Suprapubic skin (tissue), 3 donors: ENCODE results near the gene C1orf198.

Experiments
- EP300 ChIP-seq: sonication (generic); formaldehyde crosslinking; IDR thresholded peaks from one replicate; pipeline ENCODE4 v1.6.1; 2017; ENCODE audit warnings: antibody characterized with exemption
- POLR2A ChIP-seq, 2 donors: fragments of 450-650 bp; IDR thresholded peaks; one replicate each; pipeline ENCODE4 v1.6.1; 2017; ENCODE audit warnings: antibody characterized with exemption in 2 of 2, mild to moderate bottlenecking in 2 of 2, moderate library complexity in 2 of 2
- TF ChIP-seq, protein P1 (sequence below), 2 donors: fragments of 200-600 bp in 1 of 2; fragments of 450-650 bp in 1 of 2; sonication (generic) in 1 of 2; IDR thresholded peaks; one replicate each; pipeline ENCODE4 v1.5.1; 2016 to 2019; ENCODE audit warnings: antibody characterized with exemption in 2 of 2, mild to moderate bottlenecking in 1 of 2, moderate library complexity in 1 of 2

DNA sequence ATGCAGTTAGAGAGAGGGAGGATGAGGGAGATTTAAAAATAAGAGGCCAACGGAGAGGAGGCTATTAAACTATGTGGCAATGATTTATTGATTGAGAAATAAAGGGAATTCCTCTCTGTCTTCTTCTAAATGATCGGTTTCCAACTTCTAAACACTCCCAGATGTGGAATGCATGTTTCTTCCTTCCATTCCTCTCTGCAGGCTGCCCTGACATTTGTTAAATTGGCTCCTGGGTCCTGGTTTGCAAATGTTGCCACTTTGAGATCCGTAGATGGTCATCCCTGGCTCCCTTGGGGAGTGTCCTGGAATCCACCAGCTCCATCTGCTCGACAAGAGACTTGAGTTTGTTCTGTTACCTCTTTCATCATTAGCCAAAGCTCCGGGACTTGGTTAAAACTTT lies 10.3 kb upstream of the C1orf198 start:
- TF ChIP-seq, protein P1, sequence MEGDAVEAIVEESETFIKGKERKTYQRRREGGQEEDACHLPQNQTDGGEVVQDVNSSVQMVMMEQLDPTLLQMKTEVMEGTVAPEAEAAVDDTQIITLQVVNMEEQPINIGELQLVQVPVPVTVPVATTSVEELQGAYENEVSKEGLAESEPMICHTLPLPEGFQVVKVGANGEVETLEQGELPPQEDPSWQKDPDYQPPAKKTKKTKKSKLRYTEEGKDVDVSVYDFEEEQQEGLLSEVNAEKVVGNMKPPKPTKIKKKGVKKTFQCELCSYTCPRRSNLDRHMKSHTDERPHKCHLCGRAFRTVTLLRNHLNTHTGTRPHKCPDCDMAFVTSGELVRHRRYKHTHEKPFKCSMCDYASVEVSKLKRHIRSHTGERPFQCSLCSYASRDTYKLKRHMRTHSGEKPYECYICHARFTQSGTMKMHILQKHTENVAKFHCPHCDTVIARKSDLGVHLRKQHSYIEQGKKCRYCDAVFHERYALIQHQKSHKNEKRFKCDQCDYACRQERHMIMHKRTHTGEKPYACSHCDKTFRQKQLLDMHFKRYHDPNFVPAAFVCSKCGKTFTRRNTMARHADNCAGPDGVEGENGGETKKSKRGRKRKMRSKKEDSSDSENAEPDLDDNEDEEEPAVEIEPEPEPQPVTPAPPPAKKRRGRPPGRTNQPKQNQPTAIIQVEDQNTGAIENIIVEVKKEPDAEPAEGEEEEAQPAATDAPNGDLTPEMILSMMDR (IDR thresholded peaks at IDR 0.05) = no peak
- TF ChIP-seq POLR2A (IDR thresholded peaks at IDR 0.05) (no peak), EP300 (no peak)
